Parathyroid adenoma (tissue), 2 donors: Measurements from ENCODE around the gene ALMS1.

ENCODE experiments used
- H2AFZ ChIP-seq: fragments of 300-600 bp; sonication (generic); one replicate; pipeline ENCODE4 v1.7.0; 2017; ENCODE audit warnings: antibody characterized with exemption, mild to moderate bottlenecking
- H3K27ac ChIP-seq: fragments of 300-600 bp; sonication (generic); one replicate; pipeline ENCODE4 v1.7.0; 2017
- H3K27me3 ChIP-seq: fragments of 300-600 bp; sonication (generic); one replicate; pipeline ENCODE4 v1.7.0; 2017; ENCODE audit warnings: low read length; ENCODE audit not compliant: control insufficient read depth, insufficient read depth
- H3K36me3 ChIP-seq: fragments of 300-600 bp; sonication (generic); one replicate; pipeline ENCODE4 v1.7.0; 2017; ENCODE audit warnings: low read length; ENCODE audit not compliant: control insufficient read depth, insufficient read depth
- H3K4me1 ChIP-seq: fragments of 300-600 bp; sonication (generic); one replicate; pipeline ENCODE4 v1.7.0; 2017; ENCODE audit warnings: control low read depth
- H3K4me2 ChIP-seq: fragments of 300-600 bp; sonication (generic); one replicate; pipeline ENCODE4 v1.7.0; 2017; ENCODE audit warnings: low read length
- H3K4me3 ChIP-seq: fragments of 300-600 bp; sonication (generic); one replicate; pipeline ENCODE4 v1.7.0; 2017; ENCODE audit warnings: low read depth, low read length
- H3K79me2 ChIP-seq: fragments of 300-600 bp; sonication (generic); one replicate; pipeline ENCODE4 v1.7.0; 2017; ENCODE audit warnings: control low read depth
- H3K9ac ChIP-seq: fragments of 300-600 bp; sonication (generic); one replicate; pipeline ENCODE4 v1.7.0; 2017; ENCODE audit warnings: mild to moderate bottlenecking
- H3K9me3 ChIP-seq: fragments of 300-600 bp; sonication (generic); one replicate; pipeline ENCODE4 v1.7.0; 2017; ENCODE audit warnings: low read length; ENCODE audit not compliant: control insufficient read depth
- TF ChIP-seq, protein P1 (sequence below): fragments of 300-600 bp; sonication (generic); IDR thresholded peaks from one replicate; pipeline ENCODE4 v1.7.0; 2017; ENCODE audit warnings: antibody characterized with exemption, mild to moderate bottlenecking
- donor health status: primary hyperparathyroidism.

Gene ALMS1

GRCh38 chr2:73652348-73652747, 266.7 kb downstream of the ALMS1 start:
- Histone ChIP-seq H3K9me3 (no peaks in the 10 kb centered on the region), H3K9ac (no peak overlapping the region), H3K79me2 (no peaks in the 10 kb centered on the region), H3K4me3 (no peak overlapping the region), H2AFZ (no peak overlapping the region), H3K4me1 (no peaks in the 10 kb centered on the region), H3K27me3 (no peaks in the 10 kb centered on the region), H3K27ac (no peak overlapping the region), H3K4me2 (no peak overlapping the region), H3K36me3 (no peaks in the 10 kb centered on the region)
- TF ChIP-seq, protein P1, sequence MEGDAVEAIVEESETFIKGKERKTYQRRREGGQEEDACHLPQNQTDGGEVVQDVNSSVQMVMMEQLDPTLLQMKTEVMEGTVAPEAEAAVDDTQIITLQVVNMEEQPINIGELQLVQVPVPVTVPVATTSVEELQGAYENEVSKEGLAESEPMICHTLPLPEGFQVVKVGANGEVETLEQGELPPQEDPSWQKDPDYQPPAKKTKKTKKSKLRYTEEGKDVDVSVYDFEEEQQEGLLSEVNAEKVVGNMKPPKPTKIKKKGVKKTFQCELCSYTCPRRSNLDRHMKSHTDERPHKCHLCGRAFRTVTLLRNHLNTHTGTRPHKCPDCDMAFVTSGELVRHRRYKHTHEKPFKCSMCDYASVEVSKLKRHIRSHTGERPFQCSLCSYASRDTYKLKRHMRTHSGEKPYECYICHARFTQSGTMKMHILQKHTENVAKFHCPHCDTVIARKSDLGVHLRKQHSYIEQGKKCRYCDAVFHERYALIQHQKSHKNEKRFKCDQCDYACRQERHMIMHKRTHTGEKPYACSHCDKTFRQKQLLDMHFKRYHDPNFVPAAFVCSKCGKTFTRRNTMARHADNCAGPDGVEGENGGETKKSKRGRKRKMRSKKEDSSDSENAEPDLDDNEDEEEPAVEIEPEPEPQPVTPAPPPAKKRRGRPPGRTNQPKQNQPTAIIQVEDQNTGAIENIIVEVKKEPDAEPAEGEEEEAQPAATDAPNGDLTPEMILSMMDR, result no peak

- H3K79me2 ChIP-seq, result no peaks in the 10 kb centered on the region
- no peaks in the 10 kb centered on the region for H3K4me1 ChIP-seq
- H2AFZ ChIP-seq, result no peak overlapping the region
- H3K9ac ChIP-seq, result no peak overlapping the region
- H3K27ac ChIP-seq, result no peak overlapping the region
- no peaks in the 10 kb centered on the region for H3K36me3 ChIP-seq
- H3K9me3 ChIP-seq, result no peaks in the 10 kb centered on the region
- no peak overlapping the region for H3K4me2 ChIP-seq
- TF ChIP-seq, protein P1, result no peak
- no peak overlapping the region for H3K4me3 ChIP-seq
- H3K27me3 ChIP-seq, result no peaks in the 10 kb centered on the region
Measured at GRCh38 chr2:73654175-73654574, 268.5 kb downstream of the ALMS1 start.
